ENCODE data around the gene MAGI2. TPM values are rescaled to one million over a fixed set of nuclear protein-coding genes. Genes with fewer than 3 reads are reported as not detected.

Gene MAGI2
- total RNA-seq, 3 donors from 2014 or later (not counting 1 experiment from before 2014, with no cell fraction given), result 0.09 to 0.48 (median 0.27) TPM

GRCh38 chr7:78164459-78164858, 1289.0 kb downstream of the MAGI2 start:
- no peaks in the 10 kb centered on the region for H3K9me3 Mint-ChIP-seq
- intact Hi-C loops (cut with micrococcal nuclease), result no loop called here
- H3K36me3 Mint-ChIP-seq, result no peaks in the 10 kb centered on the region
- H3K4me1 Mint-ChIP-seq, result no peaks in the 10 kb centered on the region
- WGBS (ENCODE audit: insufficient coverage), result 83% methylated on average over 1 of the region's 1 CpG
- Histone ChIP-seq H3K27me3 (ENCODE audit: control insufficient read depth, insufficient read depth, low read length) (no peaks in the 10 kb centered on the region), H3K4me1 (ENCODE audit: control insufficient read depth, insufficient read depth, low read length) (no peaks in the 10 kb centered on the region), H3K27ac (ENCODE audit: low read length) (no peak overlapping the region), H3K9me3 (ENCODE audit: control insufficient read depth, insufficient read depth, low read length) (no peaks in the 10 kb centered on the region), H3K4me3 (ENCODE audit: low read length) (no peak overlapping the region), H3K36me3 (ENCODE audit: control insufficient read depth, insufficient read depth, low read length) (no peaks in the 10 kb centered on the region)
- no peak for TF ChIP-seq CTCF (IDR thresholded peaks at IDR 0.05)
- H3K4me3 Mint-ChIP-seq, result no peak overlapping the region
- H3K27ac Mint-ChIP-seq, result no peak overlapping the region
- H3K27me3 Mint-ChIP-seq (ENCODE audit: low read depth in 2 of 2), result peaks cover 3 to 5% of the 10 kb centered on the region in 2 donors
- DNase-seq (no peak), ATAC-seq (no peak)

GRCh38 chr7:78161781-78162180, 1291.7 kb downstream of the MAGI2 start:
- TF ChIP-seq CTCF (IDR thresholded peaks at IDR 0.05), result no peak
- H3K9me3 Mint-ChIP-seq, result no peaks in the 10 kb centered on the region
- 79% methylated on average over 5 of the region's 5 CpGs for WGBS (ENCODE audit: insufficient coverage)
- Histone ChIP-seq H3K27me3 (ENCODE audit: control insufficient read depth, insufficient read depth, low read length) (no peaks in the 10 kb centered on the region), H3K9me3 (ENCODE audit: control insufficient read depth, insufficient read depth, low read length) (no peaks in the 10 kb centered on the region), H3K36me3 (ENCODE audit: control insufficient read depth, insufficient read depth, low read length) (no peaks in the 10 kb centered on the region), H3K4me3 (ENCODE audit: low read length) (no peak overlapping the region), H3K4me1 (ENCODE audit: control insufficient read depth, insufficient read depth, low read length) (no peaks in the 10 kb centered on the region), H3K27ac (ENCODE audit: low read length) (no peak overlapping the region)
- H3K36me3 Mint-ChIP-seq, result no peaks in the 10 kb centered on the region
- ATAC-seq (no peak), DNase-seq (no peak)
- H3K27me3 Mint-ChIP-seq (ENCODE audit: low read depth in 2 of 2), result peaks cover 5 to 10% of the 10 kb centered on the region in 2 donors
- intact Hi-C loops (cut with micrococcal nuclease), result no loop called here
- H3K4me1 Mint-ChIP-seq, result no peaks in the 10 kb centered on the region
- no peak overlapping the region for H3K27ac Mint-ChIP-seq
- H3K4me3 Mint-ChIP-seq, result no peak overlapping the region

GRCh38 chr7:78159545-78159944, 1293.9 kb downstream of the MAGI2 start:
- H3K36me3 Mint-ChIP-seq, result no peaks in the 10 kb centered on the region
- no peak overlapping the region for H3K27ac ChIP-seq (ENCODE audit: low read length)
- H3K27ac Mint-ChIP-seq, result no peak overlapping the region
- no peak for ATAC-seq
- H3K27me3 Mint-ChIP-seq (ENCODE audit: low read depth in 2 of 2), result peaks cover 5 to 14% of the 10 kb centered on the region in 2 donors
- H3K4me1 ChIP-seq (ENCODE audit: control insufficient read depth, insufficient read depth, low read length), result no peaks in the 10 kb centered on the region
- whole genome bisulfite sequencing (ENCODE audit: insufficient coverage), result 89% methylated on average over 2 of the region's 2 CpGs
- H3K27me3 ChIP-seq (ENCODE audit: control insufficient read depth, insufficient read depth, low read length), result no peaks in the 10 kb centered on the region
- intact Hi-C loops (cut with micrococcal nuclease), result no loop called here
- H3K4me3 Mint-ChIP-seq, result no peak overlapping the region
- no peak for TF ChIP-seq CTCF (IDR thresholded peaks at IDR 0.05)
- no peaks in the 10 kb centered on the region for H3K9me3 Mint-ChIP-seq
- no peak overlapping the region for H3K4me3 ChIP-seq (ENCODE audit: low read length)
- H3K36me3 ChIP-seq (ENCODE audit: control insufficient read depth, insufficient read depth, low read length), result no peaks in the 10 kb centered on the region
- DNase-seq, result no peak
- H3K9me3 ChIP-seq (ENCODE audit: control insufficient read depth, insufficient read depth, low read length), result no peaks in the 10 kb centered on the region
- no peaks in the 10 kb centered on the region for H3K4me1 Mint-ChIP-seq

GRCh38 chr7:78153285-78153684, 1300.2 kb downstream of the MAGI2 start:
- no peak for TF ChIP-seq CTCF (IDR thresholded peaks at IDR 0.05)
- peaks cover 0 to 11% of the 10 kb centered on the region in 2 donors for H3K27me3 Mint-ChIP-seq (ENCODE audit: low read depth in 2 of 2)
- H3K4me1 ChIP-seq (ENCODE audit: control insufficient read depth, insufficient read depth, low read length), result no peaks in the 10 kb centered on the region

More at GRCh38 chr7:78153285-78153684, 1300.2 kb downstream of the MAGI2 start:
- H3K9me3 ChIP-seq (ENCODE audit: control insufficient read depth, insufficient read depth, low read length), result no peaks in the 10 kb centered on the region
- no peaks in the 10 kb centered on the region for H3K27me3 ChIP-seq (ENCODE audit: control insufficient read depth, insufficient read depth, low read length)
- ATAC-seq, result no peak
- intact Hi-C loops (cut with micrococcal nuclease), result no loop called here
- H3K36me3 ChIP-seq (ENCODE audit: control insufficient read depth, insufficient read depth, low read length), result no peaks in the 10 kb centered on the region
- Mint-ChIP-seq H3K4me1 (no peaks in the 10 kb centered on the region), H3K4me3 (no peak overlapping the region), H3K9me3 (no peaks in the 10 kb centered on the region), H3K36me3 (no peaks in the 10 kb centered on the region), H3K27ac (no peak overlapping the region)
- 61% methylated on average over 4 of the region's 4 CpGs for WGBS (ENCODE audit: insufficient coverage)
- DNase-seq, result no peak
- H3K4me3 ChIP-seq (ENCODE audit: low read length), result no peak overlapping the region
- H3K27ac ChIP-seq (ENCODE audit: low read length), result no peak overlapping the region

Data from natural killer cell (primary cell).